ENCODE data around the gene ALMS1.
A peak's percentile ranks its signal among the peaks of the same experiment; 100 is the strongest.
"Not testable (repeated sequence)": the region's sequence is repeated elsewhere in the genome, so short reads cannot be mapped to it uniquely, and the experiment has no call there.

Gene ALMS1

GRCh38 chr2:73451263-73451972 lies 65.8 kb downstream of the ALMS1 start:
- H3K4me3 ChIP-seq (ENCODE audit: low read length): no peak overlapping the region
- H3K9ac ChIP-seq (ENCODE audit: low read depth, low read length): no peak overlapping the region
- no peaks in the 10 kb centered on the region for H3K9me3 ChIP-seq (replicated peaks; ENCODE audit: low read length)
- H3K4me2 ChIP-seq (ENCODE audit: low read length): no peak overlapping the region
- no peaks in the 10 kb centered on the region for H3K4me1 ChIP-seq (ENCODE audit: control insufficient read depth, insufficient read depth, low read length)
- H3K27me3 ChIP-seq (ENCODE audit: control insufficient read depth, insufficient read depth, low read length): no peaks in the 10 kb centered on the region
- peaks cover 19% of the 10 kb centered on the region for H3K36me3 ChIP-seq (ENCODE audit: insufficient read depth, low read length)

GRCh38 chr2:73457982-73458381 lies 72.3 kb downstream of the ALMS1 start:
- Histone ChIP-seq H3K9ac (ENCODE audit: low read depth, low read length) (no peak overlapping the region), H3K4me2 (ENCODE audit: low read length) (no peak overlapping the region), H3K9me3 (replicated peaks; ENCODE audit: low read length) (no peaks in the 10 kb centered on the region), H3K36me3 (ENCODE audit: insufficient read depth, low read length) (peaks cover 5% of the 10 kb centered on the region), H3K4me3 (ENCODE audit: low read length) (no peak overlapping the region), H3K27me3 (ENCODE audit: control insufficient read depth, insufficient read depth, low read length) (no peaks in the 10 kb centered on the region), H3K4me1 (ENCODE audit: control insufficient read depth, insufficient read depth, low read length) (no peaks in the 10 kb centered on the region)

GRCh38 chr2:73462388-73462787 lies 76.8 kb downstream of the ALMS1 start:
- not testable (repeated sequence) for H3K4me1 ChIP-seq (ENCODE audit: control insufficient read depth, insufficient read depth, low read length); H3K4me2 ChIP-seq (ENCODE audit: low read length); H3K9me3 ChIP-seq (replicated peaks; ENCODE audit: low read length); H3K27me3 ChIP-seq (ENCODE audit: control insufficient read depth, insufficient read depth, low read length); H3K36me3 ChIP-seq (ENCODE audit: insufficient read depth, low read length); H3K4me3 ChIP-seq (ENCODE audit: low read length); H3K9ac ChIP-seq (ENCODE audit: low read depth, low read length)

- no peak overlapping the region for H3K4me2 ChIP-seq (ENCODE audit: low read length)
- no peak overlapping the region for H3K9ac ChIP-seq (ENCODE audit: low read depth, low read length)
- H3K9me3 ChIP-seq (replicated peaks; ENCODE audit: low read length): no peaks in the 10 kb centered on the region
- H3K27me3 ChIP-seq (ENCODE audit: control insufficient read depth, insufficient read depth, low read length): no peaks in the 10 kb centered on the region
- H3K4me1 ChIP-seq (ENCODE audit: control insufficient read depth, insufficient read depth, low read length): no peaks in the 10 kb centered on the region
- H3K36me3 ChIP-seq (ENCODE audit: insufficient read depth, low read length): no peaks in the 10 kb centered on the region
- H3K4me3 ChIP-seq (ENCODE audit: low read length): no peak overlapping the region
These were observed 82.7 kb downstream of the ALMS1 start for GRCh38 chr2:73468376-73468775.

- not testable (repeated sequence) for H3K27me3 ChIP-seq (ENCODE audit: control insufficient read depth, insufficient read depth, low read length); H3K36me3 ChIP-seq (ENCODE audit: insufficient read depth, low read length); H3K9ac ChIP-seq (ENCODE audit: low read depth, low read length); H3K4me3 ChIP-seq (ENCODE audit: low read length); H3K4me1 ChIP-seq (ENCODE audit: control insufficient read depth, insufficient read depth, low read length); H3K9me3 ChIP-seq (replicated peaks; ENCODE audit: low read length); H3K4me2 ChIP-seq (ENCODE audit: low read length)
These were observed 98.2 kb downstream of the ALMS1 start for GRCh38 chr2:73483874-73484273.

GRCh38 chr2:73487112-73487657 lies 101.5 kb downstream of the ALMS1 start:
- no peaks in the 10 kb centered on the region for H3K4me1 ChIP-seq (ENCODE audit: control insufficient read depth, insufficient read depth, low read length)
- H3K36me3 ChIP-seq (ENCODE audit: insufficient read depth, low read length): peaks cover 24% of the 10 kb centered on the region

GRCh38 chr2:73488079-73488478 lies 102.4 kb downstream of the ALMS1 start:
- no peak overlapping the region for H3K9ac ChIP-seq (ENCODE audit: low read depth, low read length)

More at GRCh38 chr2:73487112-73487657, 101.5 kb downstream of the ALMS1 start:
- no peak overlapping the region for H3K9ac ChIP-seq (ENCODE audit: low read depth, low read length)
- no peaks in the 10 kb centered on the region for H3K27me3 ChIP-seq (ENCODE audit: control insufficient read depth, insufficient read depth, low read length)
- H3K4me3 ChIP-seq (ENCODE audit: low read length): no peak overlapping the region
- no peak overlapping the region for H3K4me2 ChIP-seq (ENCODE audit: low read length)
- H3K9me3 ChIP-seq (replicated peaks; ENCODE audit: low read length): no peaks in the 10 kb centered on the region

GRCh38 chr2:73489053-73489452 lies 103.4 kb downstream of the ALMS1 start:
- Histone ChIP-seq H3K9ac (ENCODE audit: low read depth, low read length) (no peak overlapping the region), H3K4me2 (ENCODE audit: low read length) (no peak overlapping the region), H3K36me3 (ENCODE audit: insufficient read depth, low read length) (peaks cover 24% of the 10 kb centered on the region), H3K4me3 (ENCODE audit: low read length) (no peak overlapping the region), H3K9me3 (replicated peaks; ENCODE audit: low read length) (no peaks in the 10 kb centered on the region), H3K27me3 (ENCODE audit: control insufficient read depth, insufficient read depth, low read length) (no peaks in the 10 kb centered on the region), H3K4me1 (ENCODE audit: control insufficient read depth, insufficient read depth, low read length) (no peaks in the 10 kb centered on the region)

More at GRCh38 chr2:73488079-73488478, 102.4 kb downstream of the ALMS1 start:
- Histone ChIP-seq H3K4me2 (ENCODE audit: low read length) (no peak overlapping the region), H3K27me3 (ENCODE audit: control insufficient read depth, insufficient read depth, low read length) (no peaks in the 10 kb centered on the region), H3K4me3 (ENCODE audit: low read length) (no peak overlapping the region), H3K4me1 (ENCODE audit: control insufficient read depth, insufficient read depth, low read length) (no peaks in the 10 kb centered on the region), H3K9me3 (replicated peaks; ENCODE audit: low read length) (no peaks in the 10 kb centered on the region), H3K36me3 (ENCODE audit: insufficient read depth, low read length) (peaks cover 24% of the 10 kb centered on the region)

GRCh38 chr2:73494031-73494430 lies 108.4 kb downstream of the ALMS1 start:
- Histone ChIP-seq H3K4me2 (ENCODE audit: low read length) (no peak overlapping the region), H3K36me3 (ENCODE audit: insufficient read depth, low read length) (peaks cover 15% of the 10 kb centered on the region), H3K9ac (ENCODE audit: low read depth, low read length) (no peak overlapping the region), H3K27me3 (ENCODE audit: control insufficient read depth, insufficient read depth, low read length) (no peaks in the 10 kb centered on the region), H3K4me1 (ENCODE audit: control insufficient read depth, insufficient read depth, low read length) (no peaks in the 10 kb centered on the region), H3K9me3 (replicated peaks; ENCODE audit: low read length) (no peaks in the 10 kb centered on the region), H3K4me3 (ENCODE audit: low read length) (no peak overlapping the region)

- Histone ChIP-seq H3K36me3 (ENCODE audit: insufficient read depth, low read length) (no peaks in the 10 kb centered on the region), H3K9me3 (replicated peaks; ENCODE audit: low read length) (no peaks in the 10 kb centered on the region), H3K4me2 (ENCODE audit: low read length) (peak overlapping the region; percentile 25), H3K4me3 (ENCODE audit: low read length) (no peak overlapping the region), H3K27me3 (ENCODE audit: control insufficient read depth, insufficient read depth, low read length) (no peaks in the 10 kb centered on the region), H3K9ac (ENCODE audit: low read depth, low read length) (no peak overlapping the region), H3K4me1 (ENCODE audit: control insufficient read depth, insufficient read depth, low read length) (peaks cover 17% of the 10 kb centered on the region)
These were observed 118.4 kb downstream of the ALMS1 start for GRCh38 chr2:73503992-73504570.

GRCh38 chr2:73504850-73505249 lies 119.2 kb downstream of the ALMS1 start:
- not testable (repeated sequence) for H3K4me3 ChIP-seq (ENCODE audit: low read length); H3K36me3 ChIP-seq (ENCODE audit: insufficient read depth, low read length); H3K9ac ChIP-seq (ENCODE audit: low read depth, low read length); H3K9me3 ChIP-seq (replicated peaks; ENCODE audit: low read length); H3K27me3 ChIP-seq (ENCODE audit: control insufficient read depth, insufficient read depth, low read length); H3K4me2 ChIP-seq (ENCODE audit: low read length)
- H3K4me1 ChIP-seq (ENCODE audit: control insufficient read depth, insufficient read depth, low read length): peaks cover 12% of the 10 kb centered on the region

- H3K4me1 ChIP-seq (ENCODE audit: control insufficient read depth, insufficient read depth, low read length); H3K9me3 ChIP-seq (replicated peaks; ENCODE audit: low read length); H3K36me3 ChIP-seq (ENCODE audit: insufficient read depth, low read length); H3K4me3 ChIP-seq (ENCODE audit: low read length); H3K4me2 ChIP-seq (ENCODE audit: low read length); H3K9ac ChIP-seq (ENCODE audit: low read depth, low read length); H3K27me3 ChIP-seq (ENCODE audit: control insufficient read depth, insufficient read depth, low read length): not testable (repeated sequence)
These were observed 124.8 kb downstream of the ALMS1 start for GRCh38 chr2:73510470-73510869.
